Activated naive CD4-positive, alpha-beta T cell treated with Interleukin-2 at 50 U/mL for 16 hours (primary cell): ENCODE measurements around the gene STMND1.
"Not testable (repeated sequence)": the region's sequence is repeated elsewhere in the genome, so short reads cannot be mapped to it uniquely, and the experiment has no call there.

Source experiments
- DNase-seq: peaks from one replicate; pipeline ENCODE4 v3.0.0-alpha.2; 2020

The STMND1 gene

GRCh38 chr6:17101422-17102257, at the start of gene STMND1:
STMND1 (plus strand) TSS chr6:17102050; CDS start chr6:17102258, 208 bp downstream.
- DNase-seq = no peak

- no peak for DNase-seq
These were observed 47.2 kb upstream of the STMND1 start for GRCh38 chr6:17054647-17055046.

GRCh38 chr6:17057322-17057721, 44.5 kb upstream of the STMND1 start:
- no peak for DNase-seq

- DNase-seq = no peak
These were observed 43.3 kb upstream of the STMND1 start for GRCh38 chr6:17058550-17058949.

- no peak for DNase-seq
These were observed 42.8 kb upstream of the STMND1 start for GRCh38 chr6:17059022-17059421.

GRCh38 chr6:17059850-17060249, 42.0 kb upstream of the STMND1 start:
- no peak for DNase-seq

GRCh38 chr6:17061097-17061496, 40.8 kb upstream of the STMND1 start:
- DNase-seq = no peak

GRCh38 chr6:17062871-17063440, 38.9 kb upstream of the STMND1 start:
- DNase-seq = no peak

- no peak for DNase-seq
These were observed 36.9 kb upstream of the STMND1 start for GRCh38 chr6:17064975-17065374.

- no peak for DNase-seq
These were observed 35.2 kb upstream of the STMND1 start for GRCh38 chr6:17066610-17067009.

GRCh38 chr6:17068972-17069371, 32.9 kb upstream of the STMND1 start:
- not testable (repeated sequence) for DNase-seq

GRCh38 chr6:17070400-17070799, 31.4 kb upstream of the STMND1 start:
- not testable (repeated sequence) for DNase-seq

GRCh38 chr6:17073596-17073995, 28.3 kb upstream of the STMND1 start:
- not testable (repeated sequence) for DNase-seq

- DNase-seq = no peak
These were observed 20.6 kb upstream of the STMND1 start for GRCh38 chr6:17081273-17081672.

GRCh38 chr6:17081860-17082508, 19.9 kb upstream of the STMND1 start:
- DNase-seq = no peak

GRCh38 chr6:17083397-17083796, 18.5 kb upstream of the STMND1 start:
- DNase-seq = no peak

GRCh38 chr6:17086469-17086868, 15.4 kb upstream of the STMND1 start:
- DNase-seq = no peak

GRCh38 chr6:17088091-17088611, 13.7 kb upstream of the STMND1 start:
- DNase-seq = no peak

- no peak for DNase-seq
These were observed 10.7 kb upstream of the STMND1 start for GRCh38 chr6:17091122-17091521.

GRCh38 chr6:17093686-17094085, 8.2 kb upstream of the STMND1 start:
- DNase-seq = no peak

- DNase-seq = no peak
These were observed 5.8 kb upstream of the STMND1 start for GRCh38 chr6:17096096-17096495.

GRCh38 chr6:17096652-17097051, 5.2 kb upstream of the STMND1 start:
- no peak for DNase-seq

GRCh38 chr6:17097982-17098381, 3.9 kb upstream of the STMND1 start:
- no peak for DNase-seq

- DNase-seq = no peak
These were observed 3.3 kb upstream of the STMND1 start for GRCh38 chr6:17098538-17098937.
